ENCODE measurements around the gene FOXS1.

DNA sequence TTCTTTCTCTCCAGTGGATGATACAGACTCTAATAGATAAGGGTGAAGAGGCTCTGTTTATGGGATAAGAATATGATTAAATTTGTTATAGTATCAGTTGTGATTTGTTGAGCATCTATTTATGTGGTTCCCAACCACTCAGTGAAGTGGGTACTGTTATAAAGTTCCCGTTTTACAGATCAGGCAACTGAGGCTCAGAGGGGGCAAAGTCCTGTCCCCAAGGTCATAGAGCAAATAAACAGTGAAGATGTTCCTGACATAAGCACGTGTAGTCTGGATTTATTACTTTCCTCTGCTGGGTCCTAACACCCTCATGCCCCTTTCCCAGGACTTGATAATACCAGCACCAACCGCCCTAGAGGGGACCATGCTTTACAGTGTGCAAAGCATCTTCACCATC is 20.8 kb upstream of the FOXS1 start:
- TF ChIP-seq CTCF (IDR thresholded peaks at IDR 0.05) (no peak), POLR2A (IDR thresholded peaks at IDR 0.05) (no peak)

All from right lobe of liver (tissue), 4 donors.